ENCODE data around the gene LRFN5. TPM values are rescaled to one million over a fixed set of nuclear protein-coding genes. Genes with fewer than 3 reads are reported as not detected.

Gene LRFN5
- total and polyA plus RNA-seq, 2 experiments from 2014 or later, result 0.54 TPM

DNA sequence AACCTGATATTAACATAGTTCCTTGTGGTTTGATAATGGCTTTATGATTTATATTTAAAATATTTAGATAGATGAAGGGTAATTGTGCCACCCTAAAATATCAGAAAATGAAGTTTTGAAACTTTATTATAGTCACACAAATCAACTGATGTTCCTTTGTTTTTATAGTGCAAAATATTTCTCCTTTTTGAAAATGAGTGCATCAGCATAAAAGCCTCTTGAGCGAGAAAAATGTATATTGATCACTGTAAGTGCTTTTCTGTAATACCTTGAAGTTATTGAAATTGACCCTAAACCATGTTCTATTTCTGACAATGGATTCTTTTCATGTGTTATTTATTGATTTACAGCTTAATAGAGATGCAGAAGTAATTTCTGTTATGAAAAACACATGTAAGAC is 35.0 kb downstream of the LRFN5 start:
- H3K36me3 ChIP-seq (ENCODE audit: low read depth), result no peaks in the 10 kb centered on the region
- 0 out of 2 replicates have a peak, but pooled peaks cover 8% of the 10 kb centered on the region for H3F3A ChIP-seq (ENCODE audit: insufficient read depth)
- peaks cover 16% of the 10 kb centered on the region for H3K4me1 ChIP-seq (ENCODE audit: insufficient read depth)
- H3K9ac ChIP-seq, result no peak overlapping the region
- no peaks in the 10 kb centered on the region for H4K20me1 ChIP-seq (ENCODE audit: insufficient read depth)
- no peaks in the 10 kb centered on the region for H3K79me2 ChIP-seq (ENCODE audit: insufficient read depth)
- no peak overlapping the region for H3K4me3 ChIP-seq
- H3K27ac ChIP-seq, result no peak overlapping the region
- in situ Hi-C loops (cut with MboI), result no loop called here
- TF ChIP-seq EZH2phosphoT487 (IDR thresholded peaks at IDR 0.05; ENCODE audit: insufficient read depth, low read depth) (no peak), EZH2 (IDR thresholded peaks at IDR 0.05; ENCODE audit: insufficient read depth, poor library complexity, severe bottlenecking) (no peak)
- WGBS, 2 experiments (ENCODE audit: low coverage in 1 of 2, low lambda C conversion rate in 2 of 2, missing lambda C conversion rate in 2 of 2), result 88 to 98% methylated on average over 1 of the region's 1 CpG
- H2AFZ ChIP-seq, result no peak overlapping the region
- no peak for DNase-seq
- H3K9me2 ChIP-seq (ENCODE audit: insufficient read depth), result no peaks in the 10 kb centered on the region
- no peak overlapping the region for H3K4me2 ChIP-seq (ENCODE audit: unreplicated experiment)
- H3K9me3 ChIP-seq (ENCODE audit: low read depth), result no peaks in the 10 kb centered on the region
- no peaks in the 10 kb centered on the region for H3K27me3 ChIP-seq (replicated peaks; ENCODE audit: insufficient read depth)

DNA sequence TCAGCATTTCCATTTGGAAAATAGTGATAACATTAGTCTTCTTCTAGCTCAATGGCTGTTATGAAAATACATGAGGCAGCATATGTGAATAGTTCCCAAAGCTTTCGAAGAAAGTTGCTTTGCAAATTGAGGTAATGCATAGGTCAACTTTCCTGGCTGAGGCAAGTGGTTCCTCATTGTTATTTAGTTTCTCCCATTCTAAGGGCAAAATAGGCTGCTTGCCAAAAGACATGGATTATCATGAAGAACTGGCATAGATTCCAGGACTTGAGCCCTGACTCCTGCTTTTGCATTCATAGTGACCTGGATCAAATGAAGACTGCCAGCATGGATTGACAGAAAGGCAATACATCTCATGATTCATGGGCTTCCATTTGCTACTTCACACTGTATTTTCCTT is 35.7 kb downstream of the LRFN5 start:
- WGBS, 2 experiments (ENCODE audit: low coverage in 1 of 2, low lambda C conversion rate in 2 of 2, missing lambda C conversion rate in 2 of 2), result 93 to 100% methylated on average over 1 of the region's 1 CpG
- Histone ChIP-seq H3K79me2 (ENCODE audit: insufficient read depth) (no peaks in the 10 kb centered on the region), H3K27ac (no peak overlapping the region), H2AFZ (no peak overlapping the region), H3K4me3 (no peak overlapping the region), H3K4me1 (ENCODE audit: insufficient read depth) (peaks cover 11% of the 10 kb centered on the region), H3K9me2 (ENCODE audit: insufficient read depth) (no peaks in the 10 kb centered on the region), H3F3A (ENCODE audit: insufficient read depth) (0 out of 2 replicates have a peak, but pooled peaks cover 6% of the 10 kb centered on the region), H3K27me3 (replicated peaks; ENCODE audit: insufficient read depth) (no peaks in the 10 kb centered on the region), H3K9me3 (ENCODE audit: low read depth) (no peaks in the 10 kb centered on the region), H4K20me1 (ENCODE audit: insufficient read depth) (no peaks in the 10 kb centered on the region), H3K9ac (no peak overlapping the region), H3K4me2 (ENCODE audit: unreplicated experiment) (no peak overlapping the region), H3K36me3 (ENCODE audit: low read depth) (no peaks in the 10 kb centered on the region)
- DNase-seq, result no peak
- in situ Hi-C loops (cut with MboI), result no loop called here
- TF ChIP-seq EZH2phosphoT487 (IDR thresholded peaks at IDR 0.05; ENCODE audit: insufficient read depth, low read depth), result no peak

DNA sequence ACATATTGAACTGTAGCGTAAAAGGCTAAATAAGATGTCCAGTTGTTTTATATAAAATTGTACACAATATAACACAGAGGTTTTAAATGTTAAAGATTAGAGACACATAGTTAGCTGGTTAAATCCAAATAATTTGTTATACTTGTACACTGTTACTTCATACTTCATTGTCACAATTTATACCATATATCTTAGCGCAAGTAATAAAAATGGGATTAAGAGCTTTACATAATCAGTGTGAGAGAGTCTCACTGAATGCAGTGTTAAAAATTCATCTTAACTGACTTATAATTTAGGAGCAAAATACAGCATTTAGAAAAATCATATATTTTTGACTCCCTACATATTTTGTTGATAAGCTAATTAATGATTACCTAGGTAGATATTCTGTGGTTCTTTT is 36.1 kb downstream of the LRFN5 start:
- WGBS, 2 experiments (ENCODE audit: low coverage in 1 of 2, low lambda C conversion rate in 2 of 2, missing lambda C conversion rate in 2 of 2), result 96 to 97% methylated on average over 2 of the region's 2 CpGs
- Histone ChIP-seq H3K4me3 (no peak overlapping the region), H3K79me2 (ENCODE audit: insufficient read depth) (no peaks in the 10 kb centered on the region), H3K9me2 (ENCODE audit: insufficient read depth) (no peaks in the 10 kb centered on the region), H3K27ac (no peak overlapping the region), H3K4me2 (ENCODE audit: unreplicated experiment) (no peak overlapping the region), H3K9ac (no peak overlapping the region), H3F3A (ENCODE audit: insufficient read depth) (0 out of 2 replicates have a peak, but pooled peaks cover 4% of the 10 kb centered on the region), H3K36me3 (ENCODE audit: low read depth) (no peaks in the 10 kb centered on the region), H3K9me3 (ENCODE audit: low read depth) (no peaks in the 10 kb centered on the region), H4K20me1 (ENCODE audit: insufficient read depth) (no peaks in the 10 kb centered on the region), H3K27me3 (replicated peaks; ENCODE audit: insufficient read depth) (no peaks in the 10 kb centered on the region), H3K4me1 (ENCODE audit: insufficient read depth) (peaks cover 11% of the 10 kb centered on the region), H2AFZ (no peak overlapping the region)
- in situ Hi-C loops (cut with MboI), result no loop called here
- no peak for TF ChIP-seq EZH2 (IDR thresholded peaks at IDR 0.05; ENCODE audit: insufficient read depth, poor library complexity, severe bottlenecking)
- TF ChIP-seq EZH2phosphoT487 (IDR thresholded peaks at IDR 0.05; ENCODE audit: insufficient read depth, low read depth), result no peak
- no peak for DNase-seq

DNA sequence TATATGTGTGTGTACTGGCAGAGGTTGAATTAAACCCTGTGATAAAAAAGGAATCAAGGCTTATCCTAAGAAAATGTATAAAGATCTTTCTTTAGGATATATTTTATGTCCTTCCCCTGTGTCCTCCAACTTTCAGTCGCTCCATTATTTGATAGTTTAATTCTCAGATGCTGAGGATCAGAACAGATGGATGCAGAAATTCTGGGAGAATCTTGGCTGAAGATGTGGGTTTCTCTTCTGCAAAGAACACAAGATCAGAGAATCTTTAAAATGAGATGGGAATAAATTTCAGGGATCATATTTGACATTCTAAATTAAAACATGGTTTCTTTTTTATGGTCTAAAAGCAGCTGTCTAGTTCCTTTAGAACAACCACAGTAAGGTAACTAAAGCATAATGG is 37.9 kb downstream of the LRFN5 start:
- Histone ChIP-seq H4K20me1 (ENCODE audit: insufficient read depth) (no peaks in the 10 kb centered on the region), H3K4me1 (ENCODE audit: insufficient read depth) (peaks cover 11% of the 10 kb centered on the region), H3K27ac (no peak overlapping the region), H3K9me3 (ENCODE audit: low read depth) (no peaks in the 10 kb centered on the region), H3K9ac (no peak overlapping the region), H3K36me3 (ENCODE audit: low read depth) (no peaks in the 10 kb centered on the region), H3F3A (ENCODE audit: insufficient read depth) (0 out of 2 replicates have a peak, but pooled peaks cover 4% of the 10 kb centered on the region), H3K9me2 (ENCODE audit: insufficient read depth) (no peaks in the 10 kb centered on the region), H3K79me2 (ENCODE audit: insufficient read depth) (no peaks in the 10 kb centered on the region), H2AFZ (no peak overlapping the region), H3K27me3 (replicated peaks; ENCODE audit: insufficient read depth) (no peaks in the 10 kb centered on the region), H3K4me2 (ENCODE audit: unreplicated experiment) (no peak overlapping the region), H3K4me3 (no peak overlapping the region)
- 98 to 100% methylated on average over 1 of the region's 1 CpG for WGBS, 2 experiments (ENCODE audit: low coverage in 1 of 2, low lambda C conversion rate in 2 of 2, missing lambda C conversion rate in 2 of 2)
- in situ Hi-C loops (cut with MboI), result no loop called here
- no peak for DNase-seq
- no peak for TF ChIP-seq EZH2phosphoT487 (IDR thresholded peaks at IDR 0.05; ENCODE audit: insufficient read depth, low read depth)
- TF ChIP-seq EZH2 (IDR thresholded peaks at IDR 0.05; ENCODE audit: insufficient read depth, poor library complexity, severe bottlenecking), result no peak

DNA sequence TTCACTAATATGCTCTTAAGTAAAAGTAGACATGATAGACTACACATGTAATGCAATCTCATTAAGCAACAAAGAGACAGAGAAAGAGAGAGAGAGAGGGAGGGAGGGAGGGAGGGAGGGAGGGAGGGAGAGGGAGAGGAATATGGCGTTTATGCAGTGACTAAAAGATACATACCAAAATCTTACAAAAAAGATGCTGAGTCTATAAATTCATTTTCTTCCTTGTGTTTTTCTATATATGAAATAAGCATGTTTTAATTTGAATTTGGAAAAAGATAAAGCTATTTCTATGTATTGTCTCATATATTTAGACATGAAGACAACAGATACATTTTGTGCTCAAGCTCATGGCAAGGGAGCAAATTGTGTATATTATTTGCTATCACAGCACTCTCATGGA is 44.1 kb downstream of the LRFN5 start:
- Histone ChIP-seq H3K4me3 (no peak overlapping the region), H3K4me2 (ENCODE audit: unreplicated experiment) (no peak overlapping the region), H3F3A (ENCODE audit: insufficient read depth) (no peaks in the 10 kb centered on the region), H3K27ac (no peak overlapping the region), H3K4me1 (ENCODE audit: insufficient read depth) (no peaks in the 10 kb centered on the region), H3K27me3 (replicated peaks; ENCODE audit: insufficient read depth) (no peaks in the 10 kb centered on the region), H4K20me1 (ENCODE audit: insufficient read depth) (no peaks in the 10 kb centered on the region), H3K36me3 (ENCODE audit: low read depth) (no peaks in the 10 kb centered on the region), H3K79me2 (ENCODE audit: insufficient read depth) (no peaks in the 10 kb centered on the region), H2AFZ (no peak overlapping the region), H3K9me2 (ENCODE audit: insufficient read depth) (no peaks in the 10 kb centered on the region), H3K9ac (no peak overlapping the region), H3K9me3 (ENCODE audit: low read depth) (no peaks in the 10 kb centered on the region)
- no peak for TF ChIP-seq EZH2 (IDR thresholded peaks at IDR 0.05; ENCODE audit: insufficient read depth, poor library complexity, severe bottlenecking)
- no peak for TF ChIP-seq EZH2phosphoT487 (IDR thresholded peaks at IDR 0.05; ENCODE audit: insufficient read depth, low read depth)
- in situ Hi-C loops (cut with MboI), result no loop called here
- WGBS, 2 experiments (ENCODE audit: low coverage in 1 of 2, low lambda C conversion rate in 2 of 2, missing lambda C conversion rate in 2 of 2), result 58% methylated on average over 1 of the region's 1 CpG; no CpG with 5 or more reads in 1 of the 2 experiments
- DNase-seq, result no peak
